22Rv1 (cell line): ENCODE measurements around the gene TUFT1.

Experiments used
- CTCF ChIP-seq: fragments of 450-650 bp; IDR thresholded peaks from 2 replicates; pipeline ENCODE4 v1.5.1; 2017; ENCODE audit warnings: mild to moderate bottlenecking
- ZFX ChIP-seq: fragments of 450-650 bp; IDR thresholded peaks from 2 replicates; pipeline ENCODE4 v1.6.1; 2017; ENCODE audit warnings: antibody characterized with exemption, borderline replicate concordance

- TF ChIP-seq CTCF (no peak), ZFX (no peak)
Observed at GRCh38 chr1:151584278-151584677, 44.2 kb downstream of the TUFT1 start.
